HepG2 (cell line): Measurements from ENCODE around the gene ANKRD31. TPM values are rescaled to one million over a fixed set of nuclear protein-coding genes. Genes with fewer than 3 reads are reported as not detected.

Experiments
- ARNTL ChIP-seq: sonication (generic); formaldehyde crosslinking; IDR thresholded peaks from 2 replicates; pipeline ENCODE4 v1.4.0; 2020; ENCODE audit warnings: mild to moderate bottlenecking, missing genetic modification reagents
- CCDC6 ChIP-seq: sonication (generic); formaldehyde crosslinking; IDR thresholded peaks from 2 replicates; pipeline ENCODE4 v1.8.1; 2022; ENCODE audit warnings: mild to moderate bottlenecking, missing genetic modification reagents, moderate library complexity
- FOXJ3 ChIP-seq: sonication (generic); formaldehyde crosslinking; IDR thresholded peaks from 2 replicates; pipeline ENCODE4 v1.4.0; 2020; ENCODE audit warnings: missing genetic modification reagents, mild to moderate bottlenecking, borderline replicate concordance
- KLF11 ChIP-seq: IDR thresholded peaks from 2 replicates; pipeline ENCODE4 v1.6.1; 2016; ENCODE audit warnings: missing compliant biosample characterization
- NONO ChIP-seq, 2 experiments: fragments of 450-650 bp in 1 of 2; sonication (generic) in 1 of 2; formaldehyde crosslinking in 1 of 2; IDR thresholded peaks in 1 of 2; conservative IDR thresholded peaks in 1 of 2; 2 replicates each; pipeline versions ENCODE4 v1.6.1 to v1.8.0; 2017 to 2022; ENCODE audit warnings: mild to moderate bottlenecking in 1 of 2, missing genetic modification reagents in 1 of 2, moderate library complexity in 1 of 2
- ONECUT2 ChIP-seq: sonication (generic); formaldehyde crosslinking; IDR thresholded peaks from 2 replicates; pipeline ENCODE4 v1.4.0; 2020; ENCODE audit warnings: missing genetic modification reagents
- RBAK ChIP-seq: sonication (generic); formaldehyde crosslinking; IDR thresholded peaks from 2 replicates; pipeline ENCODE4 v1.5.1; 2020; ENCODE audit warnings: mild to moderate bottlenecking, missing genetic modification reagents
- WIZ ChIP-seq: sonication (generic); formaldehyde crosslinking; IDR thresholded peaks from 2 replicates; pipeline ENCODE4 v1.5.1; 2020; ENCODE audit warnings: mild to moderate bottlenecking, missing genetic modification reagents
- ZBTB14 ChIP-seq: sonication (generic); formaldehyde crosslinking; IDR thresholded peaks from 2 replicates; pipeline ENCODE4 v1.4.0; 2020; ENCODE audit warnings: missing genetic modification reagents
- ZBTB37 ChIP-seq: sonication (generic); formaldehyde crosslinking; IDR thresholded peaks from 2 replicates; pipeline ENCODE4 v1.4.0; 2020; ENCODE audit warnings: mild to moderate bottlenecking, missing genetic modification reagents
- ZFP91 ChIP-seq: sonication (generic); formaldehyde crosslinking; IDR thresholded peaks from 2 replicates; pipeline ENCODE4 v1.9.0; 2022; ENCODE audit warnings: missing genetic modification reagents, mild to moderate bottlenecking, borderline replicate concordance
- ZNF333 ChIP-seq: sonication (generic); formaldehyde crosslinking; IDR thresholded peaks from 2 replicates; pipeline ENCODE4 v1.4.0; 2020; ENCODE audit warnings: mild to moderate bottlenecking, missing genetic modification reagents, borderline replicate concordance
- polyA plus RNA-seq, 8 experiments: library from polyadenylated mRNA; depleted of rRNA in 3 of 8; stranded (reverse) in 7 of 8; unstranded in 1 of 8; fragments of >200 nt; fragmentation: Illumina TruSeq in 4 of 8; extraction: Trizol in 4 of 8; gene quantifications; 2 replicates each; pipeline versions ENCODE4 v1.2.1 to v1.2.3, GENCODE V29; 2011 to 2016; ENCODE audit warnings: low read depth in 4 of 8, missing spikeins in 1 of 8, mixed read lengths in 1 of 8; ENCODE audit not compliant: insufficient read depth in 1 of 8
- total RNA-seq, 5 experiments: library from RNA; depleted of rRNA; stranded (reverse); fragments of >200 nt; fragmentation: Illumina TruSeq; extraction: Trizol; gene quantifications; 2 replicates each; pipeline ENCODE4 v1.2.3, GENCODE V29; 2016; ENCODE audit warnings: low read depth in 1 of 5
- TF ChIP-seq, protein P1 (sequence below): sonication (generic); formaldehyde crosslinking; IDR thresholded peaks from 2 replicates; pipeline ENCODE4 v1.5.1; 2020; ENCODE audit warnings: mild to moderate bottlenecking, missing genetic modification reagents
- TF ChIP-seq, protein P2 (sequence below): sonication (generic); formaldehyde crosslinking; conservative IDR thresholded peaks from 2 replicates; pipeline ENCODE4 v1.4.0; 2020; ENCODE audit warnings: mild to moderate bottlenecking, missing genetic modification reagents, moderate library complexity

The ANKRD31 gene
- total and polyA plus RNA-seq, 2 of the 13 experiments (the other 11 are each of a cell fraction or from before 2014, with no cell fraction given) = 0.01 to 0.09 TPM

- TF ChIP-seq, protein P1, sequence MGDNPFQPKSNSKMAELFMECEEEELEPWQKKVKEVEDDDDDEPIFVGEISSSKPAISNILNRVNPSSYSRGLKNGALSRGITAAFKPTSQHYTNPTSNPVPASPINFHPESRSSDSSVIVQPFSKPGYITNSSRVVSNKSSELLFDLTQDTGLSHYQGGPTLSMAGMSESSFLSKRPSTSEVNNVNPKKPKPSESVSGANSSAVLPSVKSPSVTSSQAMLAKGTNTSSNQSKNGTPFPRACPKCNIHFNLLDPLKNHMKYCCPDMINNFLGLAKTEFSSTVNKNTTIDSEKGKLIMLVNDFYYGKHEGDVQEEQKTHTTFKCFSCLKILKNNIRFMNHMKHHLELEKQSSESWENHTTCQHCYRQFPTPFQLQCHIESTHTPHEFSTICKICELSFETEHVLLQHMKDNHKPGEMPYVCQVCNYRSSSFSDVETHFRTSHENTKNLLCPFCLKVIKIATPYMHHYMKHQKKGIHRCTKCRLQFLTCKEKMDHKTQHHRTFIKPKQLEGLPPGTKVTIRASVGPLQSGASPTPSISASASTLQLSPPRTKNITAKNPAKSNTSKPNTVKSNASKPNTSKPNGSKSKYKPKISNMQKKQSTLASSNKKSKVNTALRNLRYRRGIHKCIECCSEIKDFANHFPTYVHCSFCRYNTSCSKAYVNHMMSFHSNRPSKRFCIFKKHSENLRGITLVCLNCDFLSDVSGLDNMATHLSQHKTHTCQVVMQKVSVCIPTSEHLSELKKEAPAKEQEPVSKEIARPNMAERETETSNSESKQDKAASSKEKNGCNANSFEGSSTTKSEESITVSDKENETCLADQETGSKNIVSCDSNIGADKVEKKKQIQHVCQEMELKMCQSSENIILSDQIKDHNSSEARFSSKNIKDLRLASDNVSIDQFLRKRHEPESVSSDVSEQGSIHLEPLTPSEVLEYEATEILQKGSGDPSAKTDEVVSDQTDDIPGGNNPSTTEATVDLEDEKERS (CRISPR knock-in tag) = peak; percentile 77
- no peak for TF ChIP-seq ARNTL (CRISPR knock-in tag)
- TF ChIP-seq WIZ = no peak
- TF ChIP-seq, protein P2, sequence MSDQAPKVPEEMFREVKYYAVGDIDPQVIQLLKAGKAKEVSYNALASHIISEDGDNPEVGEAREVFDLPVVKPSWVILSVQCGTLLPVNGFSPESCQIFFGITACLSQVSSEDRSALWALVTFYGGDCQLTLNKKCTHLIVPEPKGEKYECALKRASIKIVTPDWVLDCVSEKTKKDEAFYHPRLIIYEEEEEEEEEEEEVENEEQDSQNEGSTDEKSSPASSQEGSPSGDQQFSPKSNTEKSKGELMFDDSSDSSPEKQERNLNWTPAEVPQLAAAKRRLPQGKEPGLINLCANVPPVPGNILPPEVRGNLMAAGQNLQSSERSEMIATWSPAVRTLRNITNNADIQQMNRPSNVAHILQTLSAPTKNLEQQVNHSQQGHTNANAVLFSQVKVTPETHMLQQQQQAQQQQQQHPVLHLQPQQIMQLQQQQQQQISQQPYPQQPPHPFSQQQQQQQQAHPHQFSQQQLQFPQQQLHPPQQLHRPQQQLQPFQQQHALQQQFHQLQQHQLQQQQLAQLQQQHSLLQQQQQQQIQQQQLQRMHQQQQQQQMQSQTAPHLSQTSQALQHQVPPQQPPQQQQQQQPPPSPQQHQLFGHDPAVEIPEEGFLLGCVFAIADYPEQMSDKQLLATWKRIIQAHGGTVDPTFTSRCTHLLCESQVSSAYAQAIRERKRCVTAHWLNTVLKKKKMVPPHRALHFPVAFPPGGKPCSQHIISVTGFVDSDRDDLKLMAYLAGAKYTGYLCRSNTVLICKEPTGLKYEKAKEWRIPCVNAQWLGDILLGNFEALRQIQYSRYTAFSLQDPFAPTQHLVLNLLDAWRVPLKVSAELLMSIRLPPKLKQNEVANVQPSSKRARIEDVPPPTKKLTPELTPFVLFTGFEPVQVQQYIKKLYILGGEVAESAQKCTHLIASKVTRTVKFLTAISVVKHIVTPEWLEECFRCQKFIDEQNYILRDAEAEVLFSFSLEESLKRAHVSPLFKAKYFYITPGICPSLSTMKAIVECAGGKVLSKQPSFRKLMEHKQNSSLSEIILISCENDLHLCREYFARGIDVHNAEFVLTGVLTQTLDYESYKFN (CRISPR knock-in tag) = peak; percentile 25; the same call in 1 of the 2 replicates
- peak; percentile 79 for TF ChIP-seq ZBTB14 (CRISPR knock-in tag)
- 0 out of 2 replicates have a peak, but pooled peaks have one; percentile 42 for TF ChIP-seq ZNF333 (CRISPR knock-in tag)
- TF ChIP-seq ZFP91 (CRISPR knock-in tag) = peak; percentile 53; the same call in 1 of the 2 replicates
- TF ChIP-seq ONECUT2 (CRISPR knock-in tag) = 0 out of 2 replicates have a peak, but pooled peaks have one; percentile 7
- no peak for TF ChIP-seq RBAK
- TF ChIP-seq KLF11 = no peak
- no peak for TF ChIP-seq FOXJ3 (CRISPR knock-in tag)
- TF ChIP-seq ZBTB37 (CRISPR knock-in tag) = no peak
- no peak for TF ChIP-seq NONO (IDR thresholded peaks at IDR 0.05)
- no peak for TF ChIP-seq NONO (CRISPR knock-in tag; conservative IDR thresholded peaks at IDR 0.05)
- no peak for TF ChIP-seq CCDC6 (CRISPR knock-in tag)
Measured at GRCh38 chr5:75236322-75237316, at the start of gene ANKRD31 (continued).
